GM18502 (cell line): ENCODE measurements around the gene LY9.

Experiments used
- ATAC-seq: cut with Tn5 transposase; IDR thresholded peaks from one replicate; pipeline ENCODE4 v1.9.1; 2021; ENCODE audit warnings: mild to moderate bottlenecking; ENCODE audit not compliant: unreplicated experiment, poor library complexity

LY9 gene, protein sequence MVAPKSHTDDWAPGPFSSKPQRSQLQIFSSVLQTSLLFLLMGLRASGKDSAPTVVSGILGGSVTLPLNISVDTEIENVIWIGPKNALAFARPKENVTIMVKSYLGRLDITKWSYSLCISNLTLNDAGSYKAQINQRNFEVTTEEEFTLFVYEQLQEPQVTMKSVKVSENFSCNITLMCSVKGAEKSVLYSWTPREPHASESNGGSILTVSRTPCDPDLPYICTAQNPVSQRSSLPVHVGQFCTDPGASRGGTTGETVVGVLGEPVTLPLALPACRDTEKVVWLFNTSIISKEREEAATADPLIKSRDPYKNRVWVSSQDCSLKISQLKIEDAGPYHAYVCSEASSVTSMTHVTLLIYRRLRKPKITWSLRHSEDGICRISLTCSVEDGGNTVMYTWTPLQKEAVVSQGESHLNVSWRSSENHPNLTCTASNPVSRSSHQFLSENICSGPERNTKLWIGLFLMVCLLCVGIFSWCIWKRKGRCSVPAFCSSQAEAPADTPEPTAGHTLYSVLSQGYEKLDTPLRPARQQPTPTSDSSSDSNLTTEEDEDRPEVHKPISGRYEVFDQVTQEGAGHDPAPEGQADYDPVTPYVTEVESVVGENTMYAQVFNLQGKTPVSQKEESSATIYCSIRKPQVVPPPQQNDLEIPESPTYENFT

DNA sequence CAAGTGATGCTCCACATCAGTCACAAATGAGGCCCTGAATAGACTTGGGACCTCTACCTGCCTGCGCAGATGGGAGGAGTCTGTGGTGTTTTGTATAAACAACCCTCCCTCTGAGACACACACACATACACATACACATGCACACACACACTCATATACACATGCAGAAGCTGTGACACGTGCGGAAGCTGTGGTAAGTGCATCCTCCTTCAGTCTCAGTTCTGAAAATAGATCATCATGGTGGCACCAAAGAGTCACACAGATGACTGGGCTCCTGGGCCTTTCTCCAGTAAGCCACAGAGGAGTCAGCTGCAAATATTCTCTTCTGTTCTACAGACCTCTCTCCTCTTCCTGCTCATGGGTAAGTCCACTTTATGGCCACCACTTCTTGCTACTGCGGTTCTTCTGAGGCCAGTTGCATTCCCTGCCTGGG, at the start of gene LY9:
Gene LY9, plus strand, starts transcription at position 224 of the 433 bp plus-strand sequence. Its CDS starts 14 bp downstream, at position 238.
- peak; percentile 73 for ATAC-seq

DNA sequence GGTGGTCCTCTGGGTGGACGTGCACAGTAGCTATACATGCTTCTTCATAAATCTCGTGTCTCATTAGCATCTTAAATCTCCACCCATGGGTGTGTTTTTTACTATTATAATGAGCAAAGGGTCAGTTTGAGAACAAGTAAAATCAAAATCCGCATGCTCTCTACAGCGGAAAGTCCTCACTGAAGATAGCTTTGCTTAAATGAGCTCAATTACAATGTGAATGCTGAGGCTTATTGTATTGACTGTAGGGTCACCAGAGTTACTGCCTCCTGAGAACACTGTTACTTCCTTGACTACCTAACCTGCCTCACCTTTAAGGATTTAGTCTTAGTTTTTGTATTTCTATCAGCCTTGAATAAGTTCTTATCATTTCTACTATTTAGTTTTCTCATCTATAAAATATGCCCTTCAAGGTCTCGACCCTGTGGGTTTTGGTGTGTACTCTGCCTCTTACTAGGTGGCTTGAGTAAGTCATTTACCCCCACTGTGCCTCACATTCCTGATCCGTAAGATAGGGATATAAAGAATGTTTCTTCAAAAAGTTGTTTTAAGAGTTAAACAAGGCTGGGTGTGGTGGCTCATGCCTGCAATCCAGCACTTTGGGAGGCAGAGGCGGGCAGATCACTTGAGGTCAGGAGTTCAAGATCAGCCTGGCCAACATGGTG, 49.0 kb upstream of the LY9 start:
- ATAC-seq, result no peak

DNA sequence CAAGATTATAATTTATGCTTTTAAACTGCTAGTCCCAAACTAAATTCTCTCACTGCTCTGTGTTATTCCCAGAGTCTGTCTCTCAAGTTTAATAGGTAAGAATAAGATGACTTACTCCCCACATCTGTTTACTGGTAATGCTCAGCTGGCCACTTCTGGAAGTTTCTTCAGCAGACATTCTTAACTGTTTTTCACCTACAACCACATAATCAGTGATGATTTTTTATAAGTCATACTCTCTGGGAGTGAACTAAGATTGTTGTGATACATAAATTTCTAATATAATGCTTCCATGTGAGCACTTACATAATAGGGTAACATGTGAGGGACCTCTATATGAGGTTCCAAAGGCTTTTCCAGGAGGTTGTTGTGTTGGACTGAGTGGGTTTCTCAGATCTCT, 48.3 kb upstream of the LY9 start:
- ATAC-seq, result no peak

DNA sequence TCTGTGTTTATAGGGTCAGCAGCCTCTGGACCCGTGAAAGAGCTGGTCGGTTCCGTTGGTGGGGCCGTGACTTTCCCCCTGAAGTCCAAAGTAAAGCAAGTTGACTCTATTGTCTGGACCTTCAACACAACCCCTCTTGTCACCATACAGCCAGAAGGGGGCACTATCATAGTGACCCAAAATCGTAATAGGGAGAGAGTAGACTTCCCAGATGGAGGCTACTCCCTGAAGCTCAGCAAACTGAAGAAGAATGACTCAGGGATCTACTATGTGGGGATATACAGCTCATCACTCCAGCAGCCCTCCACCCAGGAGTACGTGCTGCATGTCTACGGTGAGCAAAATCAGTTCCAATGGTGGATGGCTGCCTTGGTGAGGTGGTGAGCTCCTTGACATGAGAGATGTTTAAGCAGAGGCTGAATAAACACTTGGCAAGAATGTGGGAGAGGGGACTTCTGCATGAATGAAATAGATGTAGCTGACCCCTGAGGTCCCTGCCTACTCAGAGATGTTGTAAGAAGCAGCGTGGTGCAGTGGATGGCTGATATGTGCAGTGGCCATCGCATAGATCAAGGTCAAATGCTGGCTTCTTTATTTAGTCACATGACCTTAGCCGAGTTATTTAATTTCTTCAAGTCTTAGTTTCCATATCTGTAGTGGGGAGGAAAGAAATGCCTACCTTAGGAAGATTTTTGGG, 47.6 kb upstream of the LY9 start:
- no peak for ATAC-seq

DNA sequence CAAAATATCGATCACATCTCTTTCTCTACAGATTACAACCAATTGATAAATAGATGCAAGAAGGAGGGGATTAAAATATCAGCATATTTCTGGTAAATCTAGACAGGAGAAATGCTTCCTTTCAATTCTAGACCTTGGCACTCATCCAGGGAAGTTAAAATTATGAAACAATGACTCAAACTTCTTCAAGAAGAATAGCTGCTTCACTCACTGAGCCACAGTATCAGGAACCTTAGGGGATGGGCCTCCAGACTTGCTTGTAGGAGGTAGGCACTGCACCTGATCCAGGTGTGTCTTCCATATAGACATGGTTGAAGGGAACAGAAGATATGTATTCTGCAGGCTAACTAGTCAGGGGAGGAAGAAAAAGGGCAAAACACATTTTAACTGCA, 47.1 kb upstream of the LY9 start:
- ATAC-seq, result no peak

DNA sequence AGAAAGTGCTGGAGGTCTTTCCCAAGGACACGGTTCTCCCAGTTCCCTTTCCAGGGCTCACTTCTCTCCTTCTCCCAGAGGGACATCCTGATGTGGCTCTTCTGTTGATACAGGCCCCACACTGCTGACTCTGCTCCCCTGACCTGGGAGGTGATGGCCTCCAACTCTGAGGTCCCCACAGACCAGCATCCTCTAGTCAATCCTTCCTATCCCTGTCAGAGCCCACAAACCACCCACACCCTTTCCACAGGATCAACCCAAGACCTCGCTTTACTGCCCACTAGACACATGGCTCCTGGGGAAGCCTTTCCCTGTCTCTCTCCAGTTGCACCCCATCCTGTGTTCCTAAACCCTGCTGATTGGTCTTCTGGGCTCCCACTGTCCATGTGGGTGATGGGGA, 45.4 kb upstream of the LY9 start:
- ATAC-seq, result no peak

DNA sequence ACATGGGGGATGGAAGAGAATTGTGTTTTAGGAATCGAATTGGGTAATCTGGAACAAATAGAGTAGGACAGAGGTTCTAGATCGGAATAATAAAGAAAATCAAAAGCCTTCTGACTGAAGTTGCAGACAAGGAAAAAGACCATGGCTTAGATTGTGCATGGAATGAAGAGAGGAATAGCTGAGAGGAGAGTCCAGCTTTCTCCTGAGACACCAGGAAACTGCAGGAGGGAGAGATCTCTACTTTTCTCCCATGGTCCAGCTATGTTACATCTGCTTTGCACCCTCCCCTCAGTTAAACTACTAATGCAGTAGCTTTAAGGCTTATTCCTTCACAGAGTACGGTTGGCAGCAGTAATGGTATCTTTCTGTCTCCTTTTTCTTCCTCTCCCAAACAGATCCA, 43.6 kb upstream of the LY9 start:
- ATAC-seq, result no peak

DNA sequence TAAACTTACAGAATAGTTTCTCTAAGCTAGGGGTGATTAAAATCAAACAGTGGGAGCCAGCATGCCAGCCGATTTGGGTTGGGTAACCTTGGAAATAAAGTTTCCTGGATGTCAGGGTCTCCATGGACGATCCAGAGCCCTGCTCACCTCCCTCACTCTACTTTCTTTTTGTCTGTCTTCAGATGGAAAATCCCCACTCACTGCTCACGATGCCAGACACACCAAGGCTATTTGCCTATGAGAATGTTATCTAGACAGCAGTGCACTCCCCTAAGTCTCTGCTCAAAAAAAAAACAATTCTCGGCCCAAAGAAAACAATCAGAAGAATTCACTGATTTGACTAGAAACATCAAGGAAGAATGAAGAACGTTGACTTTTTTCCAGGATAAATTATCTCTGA, 43.0 kb upstream of the LY9 start:
- no peak for ATAC-seq

DNA sequence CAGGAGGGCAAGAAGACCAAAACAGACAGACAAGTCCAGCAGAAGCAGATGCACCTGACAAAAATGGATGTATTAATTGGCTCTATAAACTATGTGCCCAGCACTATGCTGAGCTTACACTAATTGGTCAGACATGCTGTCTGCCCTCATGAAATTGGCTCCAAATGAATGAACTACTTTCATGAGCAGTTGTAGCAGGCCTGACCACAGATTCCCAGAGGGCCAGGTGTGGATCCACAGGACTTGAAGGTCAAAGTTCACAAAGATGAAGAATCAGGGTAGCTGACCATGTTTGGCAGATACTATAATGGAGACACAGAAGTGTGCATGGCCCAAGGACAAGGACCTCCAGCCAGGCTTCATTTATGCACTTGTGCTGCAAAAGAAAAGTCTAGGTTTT, 42.4 kb upstream of the LY9 start:
- no peak for ATAC-seq

DNA sequence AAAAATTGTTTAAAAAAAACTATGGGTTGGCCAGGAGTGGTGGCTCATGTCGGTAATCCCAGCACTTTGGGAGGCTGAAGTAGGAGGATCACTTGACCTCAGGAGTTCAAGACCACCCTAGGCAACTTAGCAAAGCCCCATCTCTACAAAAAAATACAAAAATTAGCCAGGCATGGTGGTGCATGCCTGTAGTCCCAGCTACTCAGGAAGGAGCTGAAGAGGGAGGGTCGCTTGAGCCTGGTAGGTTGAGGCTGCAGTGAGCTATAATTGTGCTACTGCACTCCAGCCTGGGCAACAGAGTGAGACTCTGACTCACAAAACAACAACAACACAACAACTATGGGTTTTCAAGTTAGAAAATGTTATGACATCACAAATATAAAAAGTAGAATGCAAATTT, 40.5 kb upstream of the LY9 start:
- no peak for ATAC-seq

DNA sequence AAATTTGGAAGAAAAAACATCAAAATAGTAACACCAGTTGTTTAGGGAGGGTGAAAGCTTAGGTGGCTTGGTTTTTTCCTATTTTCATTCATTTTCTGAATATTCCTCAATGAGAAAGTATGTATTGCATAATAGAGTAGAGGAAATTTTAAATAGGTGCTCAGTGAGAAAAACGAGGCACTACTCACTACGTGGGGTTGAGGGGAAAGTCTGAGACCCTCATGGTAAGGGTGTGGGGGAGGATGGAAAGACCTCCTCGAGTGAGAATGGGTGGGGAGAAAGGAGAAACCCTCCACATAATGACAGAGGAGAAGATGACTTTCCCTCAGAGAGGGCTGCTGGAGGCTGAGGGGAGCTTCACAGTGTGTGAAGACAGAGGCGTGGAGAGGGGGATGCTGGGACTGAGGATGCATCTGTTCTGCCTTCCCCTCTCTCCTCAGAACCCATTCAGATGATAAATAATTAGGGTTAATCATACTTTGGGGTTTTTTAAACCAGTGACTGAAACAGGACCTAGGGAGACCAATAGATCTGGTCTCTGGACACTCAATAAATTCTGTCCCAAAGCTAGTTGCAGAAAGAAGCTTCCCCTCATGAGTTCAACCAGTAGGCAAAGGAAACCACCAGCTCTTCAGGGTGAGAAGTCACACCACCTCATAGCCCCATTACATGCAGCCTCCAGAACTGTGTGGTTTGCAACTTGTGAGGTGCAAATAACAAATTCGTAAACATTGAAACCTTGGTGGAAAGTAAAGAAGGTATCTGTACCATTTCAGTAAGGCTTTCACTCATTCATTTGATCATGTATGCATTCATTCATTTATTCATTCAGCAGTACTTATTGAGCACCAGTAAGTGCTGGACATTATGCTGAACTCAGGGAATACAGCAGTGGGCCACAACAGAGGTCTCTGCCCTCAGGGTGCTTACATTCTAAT, 39.8 kb upstream of the LY9 start:
- ATAC-seq, result no peak

DNA sequence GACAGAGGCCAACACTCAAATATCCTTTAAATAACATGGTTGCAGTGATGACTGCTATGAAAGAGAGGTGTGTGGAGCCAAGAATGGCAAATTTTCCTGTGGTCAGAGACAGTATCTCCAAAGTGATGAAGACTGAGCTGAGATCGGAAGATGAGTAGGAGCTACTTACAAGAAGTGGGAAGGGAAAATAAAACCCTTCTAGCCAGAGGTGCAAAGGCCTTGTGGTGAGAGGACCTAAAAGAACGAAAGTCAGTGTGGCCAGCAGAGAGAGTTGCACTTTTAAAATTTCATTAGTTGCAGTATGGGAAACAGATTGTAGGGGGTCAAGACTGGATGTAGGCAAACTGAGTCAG, 39.1 kb upstream of the LY9 start:
- ATAC-seq, result no peak

DNA sequence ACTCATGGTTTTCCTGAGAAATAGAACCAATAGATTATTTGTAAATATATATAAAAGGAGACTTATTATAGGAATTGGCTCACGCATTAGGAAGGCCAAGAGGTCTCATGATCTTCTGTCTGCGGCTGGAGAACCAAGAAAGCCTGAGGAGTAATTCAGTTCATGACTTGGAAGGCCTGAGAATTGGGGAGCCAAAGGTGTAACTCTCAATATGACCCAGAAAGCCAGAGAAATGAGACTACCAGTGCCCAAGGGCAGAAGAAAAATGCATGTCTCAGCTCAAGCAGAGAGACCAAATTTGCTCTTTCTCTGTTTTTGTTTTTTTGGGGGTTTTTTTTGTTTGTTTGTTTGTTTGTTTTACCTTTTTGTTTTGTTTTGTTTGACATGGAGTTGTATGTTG, 37.5 kb upstream of the LY9 start:
- ATAC-seq, result no peak

DNA sequence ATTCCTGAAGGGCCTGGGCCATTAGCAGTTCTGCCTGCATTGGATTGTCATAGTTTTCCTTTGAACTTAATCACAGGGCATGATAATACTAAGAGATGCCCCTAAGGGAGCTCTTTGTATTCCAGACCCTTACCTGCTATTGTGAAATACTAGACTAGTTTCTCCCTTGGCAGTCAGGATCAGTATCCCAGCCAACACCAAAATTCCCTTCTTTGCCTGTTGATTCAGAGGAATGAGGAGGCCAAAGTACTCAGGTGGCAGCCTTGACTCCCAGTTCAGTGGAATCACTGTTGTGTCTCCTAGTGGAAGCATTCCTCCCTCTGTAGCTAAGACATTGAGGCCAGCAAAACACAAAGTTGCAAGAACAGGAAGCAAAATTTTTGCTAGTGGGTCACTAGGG, 36.2 kb upstream of the LY9 start:
- ATAC-seq, result no peak

DNA sequence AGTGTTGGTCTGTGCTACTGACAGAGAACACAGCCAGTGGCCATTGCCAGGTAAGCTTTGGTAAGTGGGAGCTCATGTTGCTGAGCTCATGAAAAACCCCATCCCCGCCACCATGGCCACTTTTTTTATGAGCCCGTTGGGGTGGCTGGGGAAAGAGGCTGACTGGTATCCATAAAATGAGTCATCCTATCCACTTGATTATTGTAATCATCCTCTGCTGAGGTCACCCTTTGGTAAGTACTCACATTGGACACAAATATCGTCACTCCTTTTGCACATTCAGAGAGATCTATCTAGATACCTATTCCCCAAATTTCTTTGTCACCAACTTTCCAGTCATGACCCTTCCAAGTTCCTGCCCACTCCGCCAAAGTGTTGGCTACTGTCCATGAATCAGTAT, 34.9 kb upstream of the LY9 start:
- ATAC-seq, result no peak

DNA sequence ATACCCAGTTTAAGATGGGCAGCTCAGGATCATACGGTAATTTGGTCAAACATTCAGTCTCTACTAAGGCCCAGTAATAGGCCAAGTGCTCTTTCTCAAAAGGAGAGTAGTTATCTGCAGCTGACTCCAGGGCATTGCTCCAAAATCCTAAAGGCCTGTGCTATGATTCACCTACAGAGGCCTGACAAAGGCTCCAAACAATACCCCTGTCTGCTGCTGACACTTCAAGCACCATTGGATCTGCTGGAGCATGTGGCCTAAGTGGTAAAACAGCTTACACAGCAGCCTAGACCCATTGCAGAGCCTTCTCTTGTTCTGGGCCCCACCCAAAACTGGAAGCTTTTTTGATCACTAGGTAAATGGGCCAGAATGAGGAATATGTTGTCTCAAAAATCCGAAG, 34.1 kb upstream of the LY9 start:
- no peak for ATAC-seq

DNA sequence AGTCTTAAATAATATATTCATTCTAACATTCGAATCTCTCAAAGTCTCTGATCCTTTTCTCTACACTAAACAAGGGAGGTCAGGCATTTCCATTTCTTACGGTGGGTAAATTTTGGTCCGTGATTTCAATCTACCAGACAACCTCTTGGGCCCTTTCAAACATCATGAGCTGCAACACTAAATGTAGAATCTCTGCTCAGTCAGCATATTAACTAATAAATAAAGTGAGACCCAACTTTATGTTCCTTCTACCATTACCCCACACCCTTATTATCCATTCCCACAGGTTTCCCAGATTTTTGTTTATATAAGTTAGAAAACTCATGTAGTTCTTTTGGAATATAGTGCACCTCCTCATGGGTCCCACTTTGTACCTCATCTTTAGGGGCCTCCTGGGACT, 32.0 kb upstream of the LY9 start:
- no peak for ATAC-seq

DNA sequence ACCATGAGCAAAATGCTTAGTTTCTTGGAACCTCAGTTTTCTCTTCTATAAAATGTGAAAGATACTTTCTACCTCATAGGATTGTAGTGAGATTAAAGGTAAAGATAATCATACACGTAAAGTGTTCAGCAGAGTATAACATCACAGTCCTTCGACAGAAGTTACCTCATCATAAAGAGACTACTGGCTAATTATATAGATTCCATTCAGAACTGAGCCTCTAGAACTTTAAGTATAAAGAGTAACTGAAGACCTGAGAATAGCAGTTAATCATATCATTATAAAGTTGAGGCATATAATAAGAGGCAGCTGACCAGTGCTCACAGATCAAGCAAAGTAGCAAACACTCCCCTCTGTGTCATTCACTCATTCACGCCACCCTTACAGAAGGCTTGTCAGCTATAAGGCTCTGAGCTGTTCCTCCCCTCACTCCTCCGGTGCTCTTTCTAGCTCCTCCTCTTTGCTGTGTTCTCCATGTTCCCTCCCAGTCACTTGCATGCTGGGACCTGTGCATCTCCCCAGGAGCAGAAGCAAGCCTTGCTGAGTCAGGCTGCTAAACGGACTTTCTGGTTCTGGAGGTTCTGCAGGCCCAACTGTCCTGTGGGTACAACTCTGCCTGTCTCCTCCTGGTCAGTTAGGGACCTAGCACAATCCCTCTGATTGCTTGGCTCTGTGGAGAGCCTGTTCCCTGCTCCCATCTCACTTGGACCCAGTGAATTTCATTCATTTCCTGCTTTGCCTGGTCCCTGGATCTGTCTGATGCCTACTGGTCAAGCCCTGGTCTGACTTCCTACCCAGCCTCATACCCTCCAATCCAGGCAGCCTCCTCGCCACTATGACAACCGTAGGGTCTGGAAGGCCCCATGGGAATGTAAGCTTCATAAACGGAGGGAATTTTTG, 28.3 kb upstream of the LY9 start:
- ATAC-seq, result peak; percentile 63

DNA sequence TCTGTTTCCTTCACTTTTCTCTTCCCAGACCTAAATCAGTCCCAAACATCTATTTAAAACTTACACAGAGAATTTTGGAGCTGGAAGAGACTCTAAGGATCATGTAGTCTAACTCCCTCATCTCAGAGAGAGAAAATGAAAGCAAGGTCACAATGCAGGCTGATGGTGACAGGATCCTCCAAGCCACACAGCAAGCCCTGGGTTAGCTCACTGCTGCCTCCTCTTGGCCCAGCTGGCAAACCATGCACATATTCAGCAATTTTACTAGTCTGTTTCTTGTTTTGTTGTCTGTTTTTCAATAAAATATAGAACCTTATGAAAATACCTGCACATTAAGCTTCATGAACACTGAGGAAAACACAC, 27.7 kb upstream of the LY9 start:
- peak; percentile 83 for ATAC-seq
